ENCODE data around the gene GJD3. TPM values are rescaled to one million over a fixed set of nuclear protein-coding genes. Genes with fewer than 3 reads are reported as not detected.

Gene GJD3
- total and polyA plus RNA-seq, 2 experiments from 2014 or later, result 0.48 to 4.6 TPM

DNA sequence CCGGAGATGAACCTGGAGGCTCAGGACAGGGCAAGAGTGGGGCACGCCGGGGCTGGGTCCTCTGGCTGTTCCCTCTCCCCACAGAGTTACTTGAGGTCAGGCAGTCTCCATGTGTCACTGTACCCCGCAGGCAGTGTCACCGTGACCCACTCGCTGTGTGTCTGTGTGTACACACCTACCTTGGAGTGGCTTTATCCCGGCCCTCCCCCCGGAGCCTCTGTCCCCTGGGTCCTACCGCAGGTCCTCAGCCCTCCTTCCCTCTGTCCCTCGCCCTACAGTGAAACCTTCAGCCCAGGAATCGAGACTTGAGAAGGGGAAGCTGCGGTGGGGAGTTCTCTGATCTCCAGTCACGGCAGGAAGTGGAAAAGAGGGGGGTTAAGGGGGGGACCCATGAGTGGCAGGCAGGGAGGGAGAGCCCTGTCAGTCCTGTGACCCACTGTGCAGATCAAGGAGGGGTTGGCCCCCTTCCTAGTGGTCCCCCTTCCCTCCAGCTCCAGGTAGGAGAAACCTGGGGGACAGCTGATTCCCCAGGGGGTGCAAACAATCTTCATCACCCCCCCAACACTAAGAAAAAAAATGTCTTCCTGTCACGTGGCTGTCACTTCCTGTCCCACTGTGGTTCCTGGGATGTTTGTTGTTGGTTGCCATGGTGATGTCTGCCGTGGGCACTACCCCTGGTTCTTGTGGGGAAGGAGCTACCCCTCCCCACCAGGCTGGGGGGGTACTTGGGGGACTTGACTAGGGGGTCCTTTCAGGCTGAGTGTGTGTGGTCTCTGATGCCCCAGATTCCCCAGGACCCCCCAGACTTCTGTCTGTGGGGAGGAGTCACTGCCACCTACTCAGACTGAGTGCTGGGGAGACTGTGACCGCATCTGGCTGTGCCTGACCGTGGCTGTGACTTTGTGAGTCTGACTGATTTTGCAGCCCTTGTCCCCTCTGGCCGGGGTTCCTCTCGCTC lies 41.9 kb downstream of the GJD3 start:
- Histone ChIP-seq H3K4me3 (no peak overlapping the region), H3K4me1 (ENCODE audit: low read depth) (peaks cover 58% of the 10 kb centered on the region), H3K27ac (no peak overlapping the region), H3K36me3 (no peaks in the 10 kb centered on the region), H3K9me3 (ENCODE audit: low read depth) (no peaks in the 10 kb centered on the region), H3K27me3 (no peaks in the 10 kb centered on the region)
- peak in 1 of 2 donors; percentile 89 for DNase-seq (ENCODE audit: low read depth in 1 of 2, low spot score in 1 of 2)
- no peak for TF ChIP-seq CTCF (IDR thresholded peaks at IDR 0.05; ENCODE audit: low read depth, low read length)

DNA sequence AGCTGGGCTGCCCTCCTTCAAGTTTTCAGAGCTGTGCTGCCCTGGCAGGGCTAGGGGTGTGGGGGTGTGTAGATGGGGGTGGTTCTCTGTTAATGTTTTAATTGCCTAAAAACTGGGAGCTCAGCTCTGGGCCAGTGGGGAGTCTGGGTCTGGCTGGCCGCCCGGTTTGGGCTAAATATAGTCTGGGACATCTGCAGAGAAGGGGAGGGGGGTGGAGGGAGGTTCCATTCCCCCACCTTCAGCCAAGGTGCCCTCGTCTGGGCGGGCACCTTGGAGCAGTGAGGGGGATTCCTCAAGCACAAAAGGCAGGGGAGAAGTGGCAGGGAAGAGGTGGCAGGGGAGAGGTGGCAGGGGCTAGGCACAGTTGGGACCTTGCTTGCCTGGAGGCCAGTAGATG lies 42.6 kb downstream of the GJD3 start:
- H3K4me3 ChIP-seq, result no peak overlapping the region
- H3K27me3 ChIP-seq, result no peaks in the 10 kb centered on the region
- H3K4me1 ChIP-seq (ENCODE audit: low read depth), result peaks cover 59% of the 10 kb centered on the region
- H3K27ac ChIP-seq, result no peak overlapping the region
- no peaks in the 10 kb centered on the region for H3K36me3 ChIP-seq
- no peaks in the 10 kb centered on the region for H3K9me3 ChIP-seq (ENCODE audit: low read depth)
- no peak for DNase-seq (ENCODE audit: low read depth in 1 of 2, low spot score in 1 of 2)
- TF ChIP-seq CTCF (IDR thresholded peaks at IDR 0.05; ENCODE audit: low read depth, low read length), result no peak

DNA sequence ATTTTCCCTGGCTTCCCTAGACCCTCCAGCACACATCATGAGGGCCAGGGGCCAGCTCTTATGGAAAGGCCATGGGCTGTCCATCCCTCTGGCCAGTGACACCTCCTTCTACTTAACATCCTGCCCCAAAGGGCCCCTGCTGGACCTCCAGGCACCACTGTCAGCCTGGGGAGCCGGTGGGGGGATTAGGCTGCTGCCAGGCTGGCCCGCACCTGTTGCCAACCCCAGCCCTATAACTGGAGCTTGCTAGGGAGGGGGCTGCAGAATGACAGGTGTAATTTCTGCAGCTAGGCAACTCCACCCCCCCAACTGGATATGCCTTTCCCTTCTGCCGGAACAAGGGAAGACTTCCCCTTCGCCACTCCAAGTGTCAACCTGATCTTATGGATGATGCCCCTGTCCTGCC lies 43.0 kb downstream of the GJD3 start:
- Histone ChIP-seq H3K27ac (no peak overlapping the region), H3K4me3 (no peak overlapping the region), H3K9me3 (ENCODE audit: low read depth) (no peaks in the 10 kb centered on the region), H3K36me3 (no peaks in the 10 kb centered on the region), H3K4me1 (ENCODE audit: low read depth) (peaks cover 57% of the 10 kb centered on the region), H3K27me3 (no peaks in the 10 kb centered on the region)
- TF ChIP-seq CTCF (IDR thresholded peaks at IDR 0.05; ENCODE audit: low read depth, low read length), result no peak
- no peak for DNase-seq (ENCODE audit: low read depth in 1 of 2, low spot score in 1 of 2)

DNA sequence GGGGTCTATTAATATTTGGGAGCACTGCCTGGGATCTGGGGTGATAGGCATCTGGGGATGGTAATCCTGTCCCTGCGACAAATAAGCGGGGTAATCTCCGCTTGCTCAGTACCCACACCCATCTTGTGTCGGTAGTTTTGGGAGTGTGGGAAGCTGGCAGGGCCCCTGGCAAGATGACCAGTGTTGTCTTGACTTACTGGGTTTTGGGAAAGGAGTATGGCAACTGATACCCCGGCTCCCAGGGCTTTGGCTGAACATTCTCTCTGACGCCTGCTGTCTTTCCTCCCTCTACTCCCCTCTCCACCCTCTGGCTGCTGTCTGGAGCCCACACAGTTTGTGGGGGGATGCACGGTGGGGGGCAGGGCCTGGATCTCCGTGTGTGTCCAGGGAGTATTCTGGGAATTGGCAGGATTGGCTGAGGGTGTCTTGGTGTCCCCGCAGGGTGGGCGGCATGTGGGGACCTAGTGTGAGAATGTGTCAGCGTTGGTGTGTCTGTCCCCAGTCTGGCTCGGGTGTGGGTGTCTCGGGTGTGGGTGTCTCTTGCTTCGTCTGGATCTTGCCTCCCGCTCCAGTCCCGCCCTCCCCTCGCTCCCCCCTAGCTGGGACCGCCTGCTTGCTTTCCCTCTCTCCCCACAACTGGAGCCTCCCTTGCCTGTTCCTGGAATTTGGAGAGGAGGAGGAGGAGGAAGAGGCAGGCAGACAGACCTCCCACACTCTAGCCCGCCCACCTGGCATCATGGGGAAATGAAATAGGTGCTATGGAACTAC lies 43.6 kb downstream of the GJD3 start:
- peaks cover 59% of the 10 kb centered on the region for H3K4me1 ChIP-seq (ENCODE audit: low read depth)
- H3K27ac ChIP-seq, result no peak overlapping the region
- TF ChIP-seq CTCF (IDR thresholded peaks at IDR 0.05; ENCODE audit: low read depth, low read length), result no peak
- H3K27me3 ChIP-seq, result no peaks in the 10 kb centered on the region
- H3K4me3 ChIP-seq, result no peak overlapping the region
- no peaks in the 10 kb centered on the region for H3K36me3 ChIP-seq
- DNase-seq (ENCODE audit: low read depth in 1 of 2, low spot score in 1 of 2), result peak in 1 of 2 donors; percentile 64
- H3K9me3 ChIP-seq (ENCODE audit: low read depth), result no peaks in the 10 kb centered on the region

- Histone ChIP-seq H3K36me3 (no peaks in the 10 kb centered on the region), H3K27ac (no peak overlapping the region), H3K4me1 (ENCODE audit: low read depth) (peaks cover 64% of the 10 kb centered on the region), H3K4me3 (no peak overlapping the region), H3K9me3 (ENCODE audit: low read depth) (no peaks in the 10 kb centered on the region), H3K27me3 (no peaks in the 10 kb centered on the region)
- TF ChIP-seq CTCF (IDR thresholded peaks at IDR 0.05; ENCODE audit: low read depth, low read length), result no peak
- no peak for DNase-seq (ENCODE audit: low read depth in 1 of 2, low spot score in 1 of 2)
Observed at GRCh38 chr17:40319651-40320540, 44.6 kb downstream of the GJD3 start.
